ENCODE data around the gene HARBI1.

HARBI1 gene

GRCh38 chr11:46617972-46618314 lies 916 bp upstream of the HARBI1 start:
- Histone ChIP-seq H3K36me3 (peaks cover 23% of the 10 kb centered on the region), H3K4me3 (ENCODE audit: low read depth in 1 of 2, low read length in 1 of 2) (peak overlapping the region; percentile 90 to 96), H3K27me3 (no peaks in the 10 kb centered on the region), H3K4me1 (ENCODE audit: control insufficient read depth in 1 of 2, insufficient read depth in 1 of 2, low read depth in 1 of 2, low read length in 1 of 2) (peaks cover 19 to 22% of the 10 kb centered on the region in 2 experiments), H3K27ac (peak overlapping the region; percentile 98), H3K9me3 (no peaks in the 10 kb centered on the region)
- no peak for TF ChIP-seq CTCF (IDR thresholded peaks at IDR 0.05)

- Histone ChIP-seq H3K9me3 (no peaks in the 10 kb centered on the region), H3K4me1 (ENCODE audit: control insufficient read depth in 1 of 2, insufficient read depth in 1 of 2, low read depth in 1 of 2, low read length in 1 of 2) (peaks cover 19 to 22% of the 10 kb centered on the region in 2 experiments), H3K36me3 (peaks cover 15% of the 10 kb centered on the region), H3K27me3 (no peaks in the 10 kb centered on the region), H3K27ac (peak overlapping the region; percentile 98), H3K4me3 (ENCODE audit: low read depth in 1 of 2, low read length in 1 of 2) (peak overlapping the region; percentile 90 to 96)
- TF ChIP-seq CTCF (IDR thresholded peaks at IDR 0.05) = no peak
Observed at GRCh38 chr11:46616551-46617133, 385 bp downstream of the HARBI1 start.

GRCh38 chr11:46615756-46616155 lies 1.3 kb downstream of the HARBI1 start:
- TF ChIP-seq CTCF (IDR thresholded peaks at IDR 0.05) = no peak
- peaks cover 8% of the 10 kb centered on the region for H3K36me3 ChIP-seq
- H3K27me3 ChIP-seq = no peaks in the 10 kb centered on the region
- no peak overlapping the region for H3K27ac ChIP-seq
- no peaks in the 10 kb centered on the region for H3K9me3 ChIP-seq
- peaks cover 19 to 22% of the 10 kb centered on the region in 2 experiments for H3K4me1 ChIP-seq (ENCODE audit: control insufficient read depth in 1 of 2, insufficient read depth in 1 of 2, low read depth in 1 of 2, low read length in 1 of 2)
- H3K4me3 ChIP-seq (ENCODE audit: low read depth in 1 of 2, low read length in 1 of 2) = no peak overlapping the region

- no peak for TF ChIP-seq CTCF (IDR thresholded peaks at IDR 0.05)
- Histone ChIP-seq H3K27me3 (no peaks in the 10 kb centered on the region), H3K4me1 (ENCODE audit: control insufficient read depth in 1 of 2, insufficient read depth in 1 of 2, low read depth in 1 of 2, low read length in 1 of 2) (peaks cover 6 to 8% of the 10 kb centered on the region in 2 experiments), H3K27ac (no peak overlapping the region), H3K36me3 (no peaks in the 10 kb centered on the region), H3K4me3 (ENCODE audit: low read depth in 1 of 2, low read length in 1 of 2) (no peak overlapping the region), H3K9me3 (no peaks in the 10 kb centered on the region)
Observed at GRCh38 chr11:46612326-46612725, 4.7 kb downstream of the HARBI1 start.

GRCh38 chr11:46611526-46612304 lies 5.3 kb downstream of the HARBI1 start:
- Histone ChIP-seq H3K27ac (no peak overlapping the region), H3K9me3 (no peaks in the 10 kb centered on the region), H3K27me3 (no peaks in the 10 kb centered on the region), H3K4me3 (ENCODE audit: low read depth in 1 of 2, low read length in 1 of 2) (no peak overlapping the region), H3K36me3 (no peaks in the 10 kb centered on the region), H3K4me1 (ENCODE audit: control insufficient read depth in 1 of 2, insufficient read depth in 1 of 2, low read depth in 1 of 2, low read length in 1 of 2) (peaks cover 6% of the 10 kb centered on the region in 2 experiments)
- TF ChIP-seq CTCF (IDR thresholded peaks at IDR 0.05) = no peak
